WTC11 (cell line): ENCODE measurements around the gene CEP63. TPM values are rescaled to one million over a fixed set of nuclear protein-coding genes. Genes with fewer than 3 reads are reported as not detected.

Experiments
- ATAC-seq: fragments of 200-7000 bp; cut with Tn5 transposase; 2 replicates; pipeline ENCODE4 v1.10.0; 2021; ENCODE audit warnings: mild to moderate bottlenecking, moderate library complexity
- CTCF ChIA-PET: fragments of 300-600 bp; sonication (Branson Sonifier 250); formaldehyde crosslinking; loops from one replicate; lab custom pipeline; 2021; ENCODE audit warnings: antibody characterized with exemption; lab: Charles Lee
- POLR2A ChIA-PET: fragments of 350-600 bp; sonication (Branson Sonifier 250); formaldehyde crosslinking; loops from one replicate; lab custom pipeline; 2021; ENCODE audit warnings: antibody characterized with exemption; lab: Charles Lee
- DNase-seq: peaks from one replicate; pipeline ENCODE4 v3.0.0; 2021; ENCODE audit warnings: low spot score
- H3K27ac Mint-ChIP-seq: 2 replicates; pipeline ENCODE4 v1.8.0; 2021; ENCODE audit warnings: mixed read lengths
- H3K27me3 Mint-ChIP-seq: 2 replicates; pipeline ENCODE4 v1.8.0; 2021; ENCODE audit warnings: low read depth, mild to moderate bottlenecking, moderate library complexity, mixed read lengths
- H3K36me3 Mint-ChIP-seq: 2 replicates; pipeline ENCODE4 v1.8.0; 2021; ENCODE audit warnings: mixed read lengths
- H3K4me1 Mint-ChIP-seq: 2 replicates; pipeline ENCODE4 v1.8.0; 2022; ENCODE audit warnings: mixed read lengths
- H3K4me3 Mint-ChIP-seq: 2 replicates; pipeline ENCODE4 v1.8.0; 2021; ENCODE audit warnings: mild to moderate bottlenecking, moderate library complexity, mixed read lengths
- H3K9me3 Mint-ChIP-seq: 2 replicates; pipeline ENCODE4 v1.8.0; 2021; ENCODE audit warnings: mixed read lengths
- ARID4B ChIP-seq: sonication (generic); formaldehyde crosslinking; IDR thresholded peaks from 2 replicates; pipeline ENCODE4 v1.8.0; 2023; ENCODE audit warnings: missing genetic modification reagents, mild to moderate bottlenecking, borderline replicate concordance
- E2F4 ChIP-seq: sonication (generic); formaldehyde crosslinking; IDR thresholded peaks from 2 replicates; pipeline ENCODE4 v1.8.1; 2022; ENCODE audit warnings: low read depth, mild to moderate bottlenecking, moderate library complexity, missing genetic modification reagents, borderline replicate concordance
- ETV6 ChIP-seq: sonication (generic); formaldehyde crosslinking; IDR thresholded peaks from 2 replicates; pipeline ENCODE4 v1.8.1; 2022; ENCODE audit warnings: mild to moderate bottlenecking, missing genetic modification reagents
- FOXJ3 ChIP-seq: sonication (generic); formaldehyde crosslinking; IDR thresholded peaks from 2 replicates; pipeline ENCODE4 v1.9.0; 2021; ENCODE audit warnings: missing genetic modification reagents, mild to moderate bottlenecking, borderline replicate concordance
- GTF2I ChIP-seq: fragments of 250-450 bp; sonication (Bioruptor Pico); conservative IDR thresholded peaks from 2 replicates; pipeline ENCODE4 v1.4.0; 2021; ENCODE audit warnings: mild to moderate bottlenecking
- HMGA2 ChIP-seq: fragments of 250-450 bp; sonication (Bioruptor Pico); IDR thresholded peaks from 2 replicates; pipeline ENCODE4 v1.4.0; 2021; ENCODE audit warnings: mild to moderate bottlenecking, moderate library complexity
- MXD4 ChIP-seq: fragments of 250-450 bp; sonication (Bioruptor Pico); IDR thresholded peaks from 2 replicates; pipeline ENCODE4 v1.8.0; 2021; ENCODE audit warnings: mild to moderate bottlenecking, moderate library complexity, borderline replicate concordance
- MYBL2 ChIP-seq: sonication (generic); formaldehyde crosslinking; IDR thresholded peaks from 2 replicates; pipeline ENCODE4 v1.8.1; 2023; ENCODE audit warnings: mild to moderate bottlenecking, moderate library complexity, missing genetic modification reagents
- TCF7 ChIP-seq: sonication (generic); formaldehyde crosslinking; IDR thresholded peaks from 2 replicates; pipeline ENCODE4 v1.8.0; 2022; ENCODE audit warnings: mild to moderate bottlenecking, low read depth, missing genetic modification reagents, moderate library complexity
- TEAD1 ChIP-seq: sonication (generic); formaldehyde crosslinking; IDR thresholded peaks from 2 replicates; pipeline ENCODE4 v1.8.0; 2022; ENCODE audit warnings: mild to moderate bottlenecking, missing genetic modification reagents
- ZBTB21 ChIP-seq: sonication (generic); formaldehyde crosslinking; IDR thresholded peaks from 2 replicates; pipeline ENCODE4 v1.8.1; 2023; ENCODE audit warnings: mild to moderate bottlenecking, missing genetic modification reagents, borderline replicate concordance
- ZMAT4 ChIP-seq: fragments of 250-450 bp; sonication (Bioruptor Pico); IDR thresholded peaks from 2 replicates; pipeline ENCODE4 v1.9.0; 2021; ENCODE audit warnings: mild to moderate bottlenecking
- ZNF121 ChIP-seq: sonication (generic); formaldehyde crosslinking; IDR thresholded peaks from 2 replicates; pipeline ENCODE4 v1.8.0; 2023; ENCODE audit warnings: missing genetic modification reagents
- ZNF232 ChIP-seq: sonication (generic); formaldehyde crosslinking; IDR thresholded peaks from 2 replicates; pipeline ENCODE4 v1.8.0; 2022; ENCODE audit warnings: mild to moderate bottlenecking, missing genetic modification reagents
- ZNF423 ChIP-seq: fragments of 250-450 bp; sonication (Bioruptor Pico); IDR thresholded peaks from 2 replicates; pipeline ENCODE4 v2.1.2; 2022; ENCODE audit warnings: mild to moderate bottlenecking, moderate library complexity
- total RNA-seq: library from RNA; stranded (reverse); gene quantifications from 3 replicates; pipeline ENCODE4 v1.2.3, GENCODE V29; 2021
- TF ChIP-seq, protein P1 (sequence below): fragments of 250-450 bp; sonication (Bioruptor Pico); conservative IDR thresholded peaks from 2 replicates; pipeline ENCODE4 v1.9.0; 2021; ENCODE audit warnings: mild to moderate bottlenecking
- TF ChIP-seq, protein P2 (sequence below): sonication (generic); formaldehyde crosslinking; IDR thresholded peaks from 2 replicates; pipeline ENCODE4 v1.8.1; 2023; ENCODE audit warnings: mild to moderate bottlenecking, missing genetic modification reagents, moderate library complexity
- TF ChIP-seq, protein P3 (sequence below): fragments of 250-450 bp; sonication (Bioruptor Pico); IDR thresholded peaks from 2 replicates; pipeline ENCODE4 v1.9.0; 2021; ENCODE audit warnings: mild to moderate bottlenecking
- TF ChIP-seq, protein P4 (sequence below): sonication (generic); formaldehyde crosslinking; IDR thresholded peaks from 2 replicates; pipeline ENCODE4 v1.8.1; 2023; ENCODE audit warnings: mild to moderate bottlenecking, missing genetic modification reagents, moderate library complexity

Gene CEP63
- total RNA-seq, 1 experiment from 2014 or later = 28.0 TPM

DNA sequence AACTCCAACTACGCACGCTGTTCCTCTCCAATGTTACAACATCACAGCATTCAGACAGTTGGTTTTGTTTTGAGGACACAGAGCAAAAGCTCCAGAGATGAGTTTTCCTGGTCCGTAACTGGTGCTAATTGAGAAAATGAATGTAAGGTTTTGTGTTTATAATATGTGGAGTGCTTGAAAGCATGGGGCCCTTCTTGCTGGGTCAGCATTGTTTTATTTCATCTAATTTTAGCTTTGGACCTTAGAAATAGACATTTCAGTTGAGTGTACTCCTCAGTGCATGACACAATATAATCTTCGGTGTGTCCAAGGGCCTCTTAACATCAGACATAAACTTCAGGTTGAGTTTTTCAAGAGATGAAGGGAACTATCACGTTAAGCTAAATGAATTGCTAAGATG, 37.2 kb upstream of the CEP63 start (continued):
- TF ChIP-seq, protein P1, sequence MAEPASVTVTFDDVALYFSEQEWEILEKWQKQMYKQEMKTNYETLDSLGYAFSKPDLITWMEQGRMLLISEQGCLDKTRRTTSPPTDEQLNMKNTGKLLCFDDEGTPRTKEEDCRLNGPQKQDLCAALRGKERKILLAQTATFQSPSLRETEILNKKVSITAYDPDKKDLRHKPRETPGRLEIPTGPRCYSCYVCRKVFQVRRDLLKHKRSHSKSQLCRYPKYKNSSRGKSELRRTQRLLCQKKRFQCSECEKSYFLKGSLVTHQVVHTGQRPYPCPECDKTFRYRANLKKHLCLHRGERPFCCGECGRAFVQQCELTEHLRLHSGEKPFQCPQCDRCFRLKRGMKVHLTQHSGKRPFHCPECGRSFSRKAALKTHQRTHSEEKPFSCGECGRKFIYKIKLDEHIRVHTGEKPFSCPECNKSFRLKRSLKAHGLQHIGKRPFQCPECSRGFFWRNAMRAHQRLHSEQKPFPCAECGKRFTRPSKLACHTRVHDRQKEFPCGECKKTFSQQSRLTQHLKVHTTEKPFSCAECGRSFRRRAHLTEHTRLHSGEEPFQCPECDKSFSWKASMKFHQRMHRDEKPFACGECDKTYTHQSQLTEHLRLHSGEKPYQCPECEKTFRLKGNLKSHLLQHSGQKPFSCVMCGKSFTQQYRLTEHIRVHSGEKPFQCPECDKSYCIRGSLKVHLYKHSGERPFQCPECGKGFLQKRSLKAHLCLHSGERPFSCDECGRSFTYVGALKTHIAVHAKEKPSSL (CRISPR knock-in tag) = no peak
- TF ChIP-seq, protein P2, sequence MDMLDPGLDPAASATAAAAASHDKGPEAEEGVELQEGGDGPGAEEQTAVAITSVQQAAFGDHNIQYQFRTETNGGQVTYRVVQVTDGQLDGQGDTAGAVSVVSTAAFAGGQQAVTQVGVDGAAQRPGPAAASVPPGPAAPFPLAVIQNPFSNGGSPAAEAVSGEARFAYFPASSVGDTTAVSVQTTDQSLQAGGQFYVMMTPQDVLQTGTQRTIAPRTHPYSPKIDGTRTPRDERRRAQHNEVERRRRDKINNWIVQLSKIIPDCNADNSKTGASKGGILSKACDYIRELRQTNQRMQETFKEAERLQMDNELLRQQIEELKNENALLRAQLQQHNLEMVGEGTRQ (CRISPR knock-in tag) = no peak
- TF ChIP-seq ZNF121 (CRISPR knock-in tag) = no peak
- no peak for TF ChIP-seq TCF7
- TF ChIP-seq GTF2I (CRISPR knock-in tag) = no peak
- no peak for TF ChIP-seq MXD4 (CRISPR knock-in tag)
- no peak for TF ChIP-seq ARID4B
- TF ChIP-seq FOXJ3 (CRISPR knock-in tag) = no peak
- TF ChIP-seq MYBL2 (CRISPR knock-in tag) = no peak
- no peak for TF ChIP-seq ZMAT4 (CRISPR knock-in tag)
- no peak for TF ChIP-seq ZBTB21 (CRISPR knock-in tag)

DNA sequence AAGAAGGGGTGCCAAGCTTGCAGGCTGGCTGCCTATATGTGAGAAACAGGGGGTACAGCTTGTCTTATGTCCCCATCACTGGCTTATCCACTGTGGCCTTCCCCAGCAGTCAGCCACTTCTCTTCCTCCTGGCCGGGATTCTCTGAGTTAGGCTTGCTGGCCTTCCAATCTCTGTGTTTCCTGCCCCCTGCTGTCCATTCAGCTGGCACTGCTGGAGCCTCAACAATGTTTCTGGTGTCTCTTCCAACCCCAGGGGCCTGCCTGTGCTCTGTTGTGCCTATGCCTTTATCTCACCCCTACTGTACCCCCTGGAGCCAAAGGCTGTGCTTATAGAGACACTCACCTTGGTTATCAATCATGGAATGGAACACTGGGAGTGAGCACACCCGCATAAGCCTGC, 36.6 kb upstream of the CEP63 start:
- DNase-seq (peak; percentile 64), ATAC-seq (peak; percentile 76)
- Mint-ChIP-seq H3K4me1 (peaks cover 20% of the 10 kb centered on the region), H3K36me3 (peaks cover 12% of the 10 kb centered on the region), H3K9me3 (peaks cover 14% of the 10 kb centered on the region), H3K27ac (no peak overlapping the region), H3K4me3 (no peak overlapping the region), H3K27me3 (peaks cover 23% of the 10 kb centered on the region)
- TF ChIP-seq TEAD1 (CRISPR knock-in tag) (no peak), ZNF423 (CRISPR knock-in tag) (peak; percentile 57; the same call in 1 of the 2 replicates), HMGA2 (CRISPR knock-in tag) (no peak), ETV6 (CRISPR knock-in tag) (no peak)
- ChIA-PET CTCF (interaction anchor here (0.8 to 4.1 kb wide), 16 partner anchors 14 to 142 kb away, joined by 3 to 32 read pairs (median 4); partner anchors contain the start of gene AMOTL2), POLR2A (interaction anchor here (0.6 to 1.9 kb wide), 3 partner anchors 37 to 75 kb away, joined by 3 to 6 read pairs (median 5); partner anchors contain the start of genes AMOTL2, ANAPC13 and CEP63)

DNA sequence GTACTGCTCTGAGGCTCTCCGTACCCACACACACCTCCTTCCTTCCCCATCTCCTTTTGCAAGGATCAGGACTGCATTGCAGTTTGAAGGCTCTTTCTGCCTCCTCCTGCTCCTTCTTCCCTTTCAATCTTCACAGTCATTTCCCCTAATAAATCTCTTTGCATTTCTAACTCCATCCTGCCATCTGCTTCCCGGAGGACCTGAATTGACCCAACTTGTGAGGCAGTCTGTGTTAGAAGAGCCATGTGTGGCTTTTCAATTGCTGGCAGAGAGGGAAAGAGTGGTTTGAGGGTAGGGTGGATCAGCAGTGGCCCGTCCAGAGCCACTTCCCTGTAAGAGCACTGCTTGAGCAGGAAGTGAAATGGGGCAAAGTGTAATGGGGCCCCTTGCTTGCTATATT, 35.9 kb upstream of the CEP63 start:
- ChIA-PET POLR2A (interaction anchor here (0.6 to 1.9 kb wide), 3 partner anchors 36 to 76 kb away, joined by 3 to 6 read pairs (median 5); partner anchors contain the start of genes AMOTL2, ANAPC13 and CEP63), CTCF (interaction anchor here (0.7 to 4.1 kb wide), 16 partner anchors 15 to 142 kb away, joined by 3 to 32 read pairs (median 4); partner anchors contain the start of gene AMOTL2)
- ATAC-seq (no peak), DNase-seq (no peak)
- Mint-ChIP-seq H3K27me3 (peaks cover 21% of the 10 kb centered on the region), H3K4me1 (peaks cover 20% of the 10 kb centered on the region), H3K36me3 (peaks cover 7% of the 10 kb centered on the region), H3K27ac (no peak overlapping the region), H3K4me3 (no peak overlapping the region), H3K9me3 (peaks cover 8% of the 10 kb centered on the region)
- TF ChIP-seq, protein P3, sequence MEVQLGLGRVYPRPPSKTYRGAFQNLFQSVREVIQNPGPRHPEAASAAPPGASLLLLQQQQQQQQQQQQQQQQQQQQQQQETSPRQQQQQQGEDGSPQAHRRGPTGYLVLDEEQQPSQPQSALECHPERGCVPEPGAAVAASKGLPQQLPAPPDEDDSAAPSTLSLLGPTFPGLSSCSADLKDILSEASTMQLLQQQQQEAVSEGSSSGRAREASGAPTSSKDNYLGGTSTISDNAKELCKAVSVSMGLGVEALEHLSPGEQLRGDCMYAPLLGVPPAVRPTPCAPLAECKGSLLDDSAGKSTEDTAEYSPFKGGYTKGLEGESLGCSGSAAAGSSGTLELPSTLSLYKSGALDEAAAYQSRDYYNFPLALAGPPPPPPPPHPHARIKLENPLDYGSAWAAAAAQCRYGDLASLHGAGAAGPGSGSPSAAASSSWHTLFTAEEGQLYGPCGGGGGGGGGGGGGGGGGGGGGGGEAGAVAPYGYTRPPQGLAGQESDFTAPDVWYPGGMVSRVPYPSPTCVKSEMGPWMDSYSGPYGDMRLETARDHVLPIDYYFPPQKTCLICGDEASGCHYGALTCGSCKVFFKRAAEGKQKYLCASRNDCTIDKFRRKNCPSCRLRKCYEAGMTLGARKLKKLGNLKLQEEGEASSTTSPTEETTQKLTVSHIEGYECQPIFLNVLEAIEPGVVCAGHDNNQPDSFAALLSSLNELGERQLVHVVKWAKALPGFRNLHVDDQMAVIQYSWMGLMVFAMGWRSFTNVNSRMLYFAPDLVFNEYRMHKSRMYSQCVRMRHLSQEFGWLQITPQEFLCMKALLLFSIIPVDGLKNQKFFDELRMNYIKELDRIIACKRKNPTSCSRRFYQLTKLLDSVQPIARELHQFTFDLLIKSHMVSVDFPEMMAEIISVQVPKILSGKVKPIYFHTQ (CRISPR knock-in tag) = no peak
- TF ChIP-seq ZNF121 (CRISPR knock-in tag) (no peak), GTF2I (CRISPR knock-in tag) (no peak), ZNF232 (CRISPR knock-in tag) (no peak), E2F4 (CRISPR knock-in tag) (no peak)
- TF ChIP-seq, protein P4, sequence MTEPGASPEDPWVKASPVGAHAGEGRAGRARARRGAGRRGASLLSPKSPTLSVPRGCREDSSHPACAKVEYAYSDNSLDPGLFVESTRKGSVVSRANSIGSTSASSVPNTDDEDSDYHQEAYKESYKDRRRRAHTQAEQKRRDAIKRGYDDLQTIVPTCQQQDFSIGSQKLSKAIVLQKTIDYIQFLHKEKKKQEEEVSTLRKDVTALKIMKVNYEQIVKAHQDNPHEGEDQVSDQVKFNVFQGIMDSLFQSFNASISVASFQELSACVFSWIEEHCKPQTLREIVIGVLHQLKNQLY (CRISPR knock-in tag) = no peak
